Amniotic epithelial cell (primary cell): Measurements from ENCODE around the gene AKAP6.
A peak's percentile ranks its signal among the peaks of the same experiment; 100 is the strongest.

Source experiments
- DNase-seq: peaks from one replicate; pipeline ENCODE4 v3.0.0-alpha.2; 2010; ENCODE audit warnings: low read depth

Gene AKAP6

DNA sequence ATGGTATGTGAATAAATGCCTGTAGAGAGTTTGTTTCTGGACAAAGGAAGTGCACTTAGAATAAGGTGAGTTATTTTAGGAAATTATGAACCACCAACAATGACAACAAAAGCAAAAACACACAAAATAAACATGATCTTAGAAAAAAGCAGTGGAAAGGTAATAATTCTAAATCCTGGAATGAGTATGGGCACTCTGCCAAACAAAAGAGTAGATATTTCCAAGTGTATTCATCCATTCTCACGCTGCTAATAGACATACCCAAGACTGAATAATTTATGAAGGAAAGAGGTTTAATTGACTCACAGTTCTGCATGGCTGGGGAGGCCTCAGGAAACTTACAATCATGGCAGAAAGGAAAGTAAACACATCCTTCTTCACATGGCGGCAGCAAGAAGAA, 340.3 kb downstream of the AKAP6 start:
- DNase-seq = no peak

DNA sequence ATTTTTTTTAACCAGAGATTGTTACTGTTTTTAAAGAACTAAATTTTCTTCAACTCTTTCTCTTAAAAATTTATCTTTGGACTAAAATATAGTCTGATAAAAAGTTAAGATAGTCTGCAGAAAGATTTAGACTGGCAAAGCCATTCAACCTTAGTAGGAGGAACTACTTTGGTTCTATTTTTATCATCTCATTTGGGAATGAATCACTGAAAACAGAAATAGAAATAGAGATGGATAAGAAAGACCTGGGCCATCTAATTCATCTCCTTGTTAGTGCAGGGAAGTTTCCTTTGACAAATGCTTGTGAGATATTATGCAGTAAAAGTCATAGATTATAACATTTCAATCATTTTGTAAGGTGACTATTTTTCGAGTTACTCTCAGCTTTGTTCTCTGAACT, 346.3 kb downstream of the AKAP6 start:
- DNase-seq = no peak

DNA sequence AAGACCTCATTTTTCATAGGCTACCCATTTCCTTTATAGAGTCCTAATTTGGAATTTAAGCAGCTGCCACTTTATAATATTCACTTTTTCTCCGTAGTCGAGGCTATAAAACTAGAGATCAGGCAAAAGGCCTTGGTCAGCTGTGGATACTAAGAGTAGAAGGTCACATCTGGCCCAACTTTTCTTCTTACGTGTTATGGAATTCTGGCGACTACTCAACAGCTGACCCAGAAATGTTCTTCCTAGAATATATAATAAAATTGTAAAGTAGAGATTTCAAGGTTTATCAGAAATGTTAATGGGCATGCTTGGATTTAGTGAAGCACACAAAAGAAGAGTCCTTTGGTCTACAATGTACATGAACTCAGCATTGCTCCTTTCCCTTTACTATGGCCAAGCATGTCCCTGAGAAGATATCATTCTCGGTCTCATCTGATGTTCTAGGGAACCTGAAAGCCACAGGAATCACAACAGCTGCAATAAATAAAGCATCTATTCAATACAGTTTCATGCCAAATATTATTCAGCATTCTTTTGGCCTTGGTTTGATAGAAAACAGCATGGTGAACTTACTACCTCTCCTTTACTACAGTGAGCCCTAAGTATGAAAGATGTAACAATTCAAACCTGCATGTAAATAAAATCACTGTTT, 348.2 kb downstream of the AKAP6 start:
- DNase-seq = no peak

DNA sequence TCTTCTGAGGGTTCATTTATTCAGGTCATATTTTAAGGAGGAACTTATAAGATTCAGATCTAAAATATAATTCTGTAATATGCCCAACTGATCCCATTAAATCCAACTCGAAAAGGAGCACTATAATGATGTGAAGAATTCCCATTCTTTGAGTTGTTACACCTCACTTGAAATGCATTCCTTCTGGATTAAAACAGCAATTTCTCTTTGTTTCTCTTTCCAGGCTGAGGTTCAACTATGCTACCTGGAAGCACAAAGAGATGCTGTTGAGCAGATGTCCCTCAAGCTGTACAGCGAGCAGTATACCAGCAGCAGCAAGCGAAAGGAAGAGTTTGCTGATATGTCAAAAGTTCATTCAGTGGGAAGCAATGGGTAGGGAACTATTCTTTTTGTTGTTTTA, 349.0 kb downstream of the AKAP6 start:
- DNase-seq = no peak

DNA sequence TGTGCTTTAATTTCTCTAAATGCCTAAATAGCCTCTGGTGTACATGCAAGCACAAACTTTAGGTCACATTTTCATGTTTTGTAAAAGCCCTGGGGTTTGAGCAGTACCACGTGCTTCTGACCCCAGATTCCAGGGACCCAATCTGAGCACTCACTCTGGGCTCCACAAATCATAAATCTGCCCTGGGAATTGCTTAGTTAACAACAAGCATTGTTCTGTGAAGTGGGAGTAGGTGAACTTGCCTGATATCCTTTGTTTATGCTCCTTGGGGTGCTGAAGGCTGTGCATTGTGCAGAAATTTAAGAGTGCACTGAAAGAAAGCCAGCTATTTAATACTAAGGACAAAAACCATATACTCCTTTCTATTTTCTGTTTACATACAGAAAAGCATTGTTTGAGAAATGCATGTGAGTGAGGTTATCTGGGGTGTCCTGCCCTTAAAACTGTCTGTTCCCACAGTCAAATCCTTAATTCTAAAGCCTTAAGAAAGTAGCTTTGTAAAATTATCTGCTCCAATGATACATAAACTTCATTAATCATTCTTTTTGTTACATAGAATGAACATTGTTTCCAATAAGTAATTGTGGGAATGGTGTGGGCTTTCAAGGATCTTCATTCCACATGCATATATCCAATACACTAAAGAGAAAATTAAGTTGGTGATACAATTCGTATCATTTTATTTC, 351.0 kb downstream of the AKAP6 start:
- no peak for DNase-seq

DNA sequence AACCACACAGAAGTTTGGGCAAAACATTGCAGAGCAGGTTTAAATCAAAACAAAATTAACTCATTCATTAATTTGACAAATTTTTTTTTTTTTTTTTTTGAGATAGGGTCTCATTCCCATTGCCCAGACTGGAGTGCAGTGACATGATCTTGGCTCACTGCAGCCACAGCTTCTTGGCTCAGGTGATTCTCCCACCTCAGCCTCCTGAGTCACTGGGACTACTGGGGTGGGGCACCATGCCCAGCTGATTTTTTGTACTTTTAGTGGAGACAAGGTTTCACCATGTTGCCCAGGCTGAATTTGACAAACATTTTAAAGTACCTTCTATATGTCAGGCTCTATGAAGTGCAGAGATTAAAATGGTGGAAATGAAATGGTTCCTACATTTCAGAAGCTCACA, 352.5 kb downstream of the AKAP6 start:
- no peak for DNase-seq

DNA sequence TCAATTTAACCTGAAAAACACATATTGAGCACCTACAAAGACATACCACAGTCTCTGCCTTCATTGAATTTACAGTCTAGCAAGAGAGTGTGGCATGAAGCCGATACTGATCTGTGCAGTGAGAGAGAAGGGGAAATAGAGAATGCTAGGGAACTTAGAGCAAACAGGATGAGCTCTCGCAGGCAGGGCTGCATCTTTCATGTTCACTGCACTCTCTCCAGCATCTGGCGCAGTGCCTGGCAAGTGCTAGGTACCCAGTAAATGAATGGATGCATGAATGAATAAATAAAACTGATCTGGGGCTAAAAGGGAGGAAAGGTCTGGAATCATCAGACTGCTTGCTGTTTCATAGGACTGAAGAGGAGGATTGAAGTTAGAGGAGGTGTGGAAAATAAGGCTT, 353.1 kb downstream of the AKAP6 start:
- no peak for DNase-seq

DNA sequence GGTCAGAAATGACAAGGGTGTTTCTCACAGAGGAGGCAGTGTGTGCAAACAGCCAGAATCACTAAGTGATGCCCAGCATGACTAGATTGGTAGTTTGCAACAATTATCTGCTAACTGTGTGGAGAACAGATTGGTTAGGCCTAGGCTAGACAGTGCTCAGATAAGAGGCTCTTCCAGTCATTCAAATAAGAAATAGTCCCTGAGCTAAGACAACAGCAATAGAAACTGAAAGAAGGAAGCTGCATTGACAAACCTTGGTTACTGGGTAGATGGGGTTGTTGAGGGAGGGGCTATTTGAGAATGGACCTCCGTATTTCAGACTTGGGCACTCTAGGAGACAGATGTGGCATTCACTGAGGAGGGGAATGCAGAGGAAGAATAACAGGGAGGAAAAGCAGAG, 354.6 kb downstream of the AKAP6 start:
- DNase-seq = no peak

DNA sequence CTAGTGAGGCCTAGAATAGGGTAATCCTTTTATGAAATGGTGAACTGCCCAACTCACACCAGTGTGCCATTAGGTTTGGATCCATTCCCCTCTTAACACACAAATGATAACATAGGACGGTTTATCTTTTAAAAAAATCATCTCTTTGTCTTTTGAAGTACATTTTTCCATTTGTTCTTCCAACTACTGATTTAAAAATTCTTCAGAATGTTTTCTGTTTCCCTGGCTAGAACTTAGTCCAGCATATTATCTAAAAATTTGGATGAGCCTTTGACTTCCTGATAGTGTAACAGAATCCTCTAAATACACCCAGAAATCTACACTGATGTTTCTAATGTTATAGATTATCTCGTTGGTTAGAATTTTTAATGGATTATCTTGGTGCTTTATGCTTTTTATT, 359.8 kb downstream of the AKAP6 start:
- DNase-seq = no peak

DNA sequence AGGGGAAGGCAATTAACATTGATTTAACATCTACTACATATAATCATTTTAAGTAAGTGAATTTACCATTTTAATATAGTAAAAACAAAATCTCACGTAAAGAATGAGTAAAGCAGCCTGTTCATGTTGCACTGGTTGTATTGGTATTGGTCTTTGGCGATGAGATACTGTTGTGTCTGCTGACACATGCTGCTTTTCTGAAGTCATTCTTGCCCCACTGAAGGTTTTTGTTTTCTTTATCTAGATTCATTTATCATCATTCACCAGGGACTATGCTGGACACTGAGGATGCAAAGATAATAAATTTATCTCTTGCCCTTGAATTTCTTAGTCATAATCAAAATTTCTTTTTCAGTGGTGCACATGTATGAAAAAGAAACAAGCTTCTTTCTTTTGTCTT, 363.3 kb downstream of the AKAP6 start:
- DNase-seq = no peak

DNA sequence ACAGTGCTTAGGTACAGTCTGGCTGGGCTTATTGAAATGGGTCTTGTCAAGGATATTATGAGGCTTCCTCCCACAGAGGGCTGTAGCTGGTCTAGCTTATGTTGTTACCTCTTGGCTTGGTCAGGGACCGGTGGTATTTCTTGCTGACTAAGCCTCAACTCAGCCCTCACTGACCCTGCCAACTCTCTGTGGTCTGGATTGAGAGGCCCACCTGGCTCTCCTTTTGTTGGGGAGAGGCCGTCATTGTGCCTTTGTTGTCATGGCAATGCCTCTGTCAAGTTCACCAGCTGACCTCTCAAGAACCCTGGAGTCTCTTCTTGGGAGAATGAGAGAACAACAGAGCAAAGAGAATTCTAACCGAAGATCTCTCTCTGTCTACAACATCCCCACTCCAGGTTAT, 364.0 kb downstream of the AKAP6 start:
- peak; percentile 67 for DNase-seq

DNA sequence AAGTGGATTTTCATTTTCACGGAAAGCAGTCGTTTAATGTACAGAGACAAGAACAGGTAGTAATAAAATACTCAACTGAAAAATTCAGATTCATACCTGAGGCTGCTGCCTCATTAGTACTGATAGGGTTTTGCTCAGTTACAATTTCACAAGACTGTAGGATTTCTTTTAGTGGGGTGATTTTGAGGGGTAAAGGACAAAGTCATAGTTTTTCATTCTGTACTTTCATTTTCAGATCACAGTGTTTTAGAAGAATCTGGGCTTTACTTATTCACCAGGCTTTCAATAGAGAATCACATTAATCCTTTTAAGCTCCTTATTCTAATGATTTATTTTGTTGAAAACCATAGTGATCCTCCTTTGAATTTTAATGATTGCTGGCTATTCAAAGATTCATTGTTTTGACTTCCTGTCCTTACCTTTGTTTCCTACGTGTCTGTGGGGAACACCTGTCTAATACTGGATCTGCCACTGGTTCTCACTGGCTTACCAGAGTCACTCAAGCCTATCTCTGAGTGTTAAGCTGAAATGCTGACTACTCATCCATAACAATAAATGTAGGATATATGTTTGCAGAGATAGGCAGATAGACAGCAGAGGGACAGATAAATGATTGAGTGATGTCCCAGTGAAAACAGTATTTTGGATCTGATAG, 365.8 kb downstream of the AKAP6 start:
- no peak for DNase-seq

DNA sequence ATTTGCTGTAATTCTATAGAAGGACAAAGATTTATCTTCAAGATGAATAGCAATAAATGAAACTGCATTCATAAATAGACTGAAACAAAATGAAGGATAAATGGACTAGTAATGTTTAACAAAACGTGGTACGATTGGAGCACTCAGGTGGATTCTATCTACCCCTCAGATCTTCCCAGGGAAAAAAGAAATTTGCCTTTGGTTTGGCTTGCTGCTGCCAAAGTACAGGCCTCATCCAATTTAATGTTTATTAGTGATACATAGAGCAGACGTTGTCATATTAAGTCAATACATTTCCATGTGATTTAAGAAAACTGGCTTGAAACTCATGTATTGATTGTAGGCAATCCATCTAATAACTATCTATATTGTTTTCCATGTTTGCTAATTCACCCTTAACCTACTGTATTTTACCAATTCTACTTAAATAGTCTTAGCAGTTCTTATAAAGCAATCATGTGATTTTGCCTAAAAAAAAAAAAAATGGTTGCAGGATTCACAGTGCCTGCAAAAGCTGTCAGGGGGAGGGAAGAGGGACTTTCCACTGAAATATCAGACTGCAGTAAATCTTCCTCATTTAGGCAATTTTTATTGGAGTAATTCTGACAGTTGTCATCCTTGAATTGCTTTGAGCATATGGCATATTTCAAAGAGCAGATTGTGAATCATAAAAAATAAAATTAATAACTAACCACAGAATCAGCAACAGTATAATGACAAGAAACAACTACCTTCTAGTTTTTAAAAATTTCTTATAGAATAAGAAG, 367.4 kb downstream of the AKAP6 start:
- DNase-seq = no peak

DNA sequence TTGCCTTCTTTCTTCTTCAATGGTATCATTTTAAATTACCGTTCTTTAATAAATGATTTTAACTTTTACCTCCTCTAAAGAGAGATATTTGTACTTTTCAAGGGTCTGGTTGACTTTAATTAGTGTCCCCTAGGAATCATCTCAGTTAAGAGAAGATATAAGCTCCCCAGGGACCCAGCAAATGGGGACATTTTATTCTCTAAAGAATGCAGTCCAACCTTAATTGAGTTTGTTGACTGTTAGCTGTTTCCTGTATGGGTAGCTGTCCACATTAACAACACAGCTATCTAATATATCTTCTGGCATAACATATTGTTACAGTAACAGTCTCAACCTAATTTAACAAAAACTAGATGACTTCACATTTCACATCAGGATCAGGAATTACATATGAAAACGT, 368.0 kb downstream of the AKAP6 start:
- no peak for DNase-seq

DNA sequence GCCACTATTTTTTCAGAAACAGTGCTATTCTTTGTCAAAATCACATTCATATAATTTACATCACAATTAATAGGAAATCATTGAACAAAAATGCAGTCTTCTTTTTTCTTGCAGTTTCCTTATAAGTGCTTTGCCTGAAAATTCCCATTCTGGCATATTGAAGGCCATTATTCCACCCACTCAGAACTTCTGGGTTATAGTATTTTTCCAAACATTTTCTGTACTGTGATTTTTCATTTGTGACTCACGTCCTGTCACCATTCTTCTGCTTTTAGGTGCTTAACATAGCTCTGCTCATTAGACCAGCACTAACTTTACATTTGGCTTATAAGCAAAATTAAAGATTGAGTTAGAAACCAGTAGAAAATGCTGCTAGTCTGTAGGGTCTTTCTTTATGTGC, 368.6 kb downstream of the AKAP6 start:
- DNase-seq = peak; percentile 16

DNA sequence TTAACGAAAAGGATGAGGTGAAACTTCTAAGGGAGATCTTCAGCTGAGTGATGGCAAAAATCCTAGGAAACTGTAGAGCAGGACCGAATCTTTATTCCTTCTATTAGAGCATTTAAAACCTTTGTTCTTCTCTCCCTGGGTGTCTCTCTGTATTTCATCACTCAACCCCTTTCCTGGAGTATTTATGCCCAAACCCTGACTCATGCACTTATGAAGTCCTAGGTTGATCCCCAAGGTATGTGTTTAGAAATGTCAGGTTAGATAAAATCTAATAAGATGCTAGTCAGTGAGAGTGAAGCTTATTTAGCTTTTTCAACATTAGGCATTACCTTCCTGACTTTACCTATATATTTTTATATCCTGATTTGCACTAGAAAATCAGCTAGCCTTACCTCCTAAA, 369.7 kb downstream of the AKAP6 start:
- peak; percentile 48 for DNase-seq

DNA sequence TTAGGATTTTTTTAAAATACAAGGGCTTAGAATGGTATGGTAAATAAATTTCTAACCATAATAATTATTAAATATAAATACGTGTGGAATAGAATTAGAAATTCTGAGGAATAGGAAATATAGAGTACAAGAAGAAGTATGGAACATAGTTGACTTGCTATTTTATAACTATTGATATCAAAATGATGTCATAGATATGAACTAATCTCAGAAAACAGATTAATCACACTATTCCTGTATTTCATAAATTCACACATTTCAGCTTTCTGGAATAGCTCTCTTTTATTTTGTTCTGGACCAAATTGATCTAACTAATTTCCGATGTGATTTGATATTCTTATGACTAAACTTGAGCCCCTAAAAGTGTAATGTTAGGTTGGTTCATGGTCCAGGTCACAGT, 372.4 kb downstream of the AKAP6 start:
- DNase-seq = no peak

DNA sequence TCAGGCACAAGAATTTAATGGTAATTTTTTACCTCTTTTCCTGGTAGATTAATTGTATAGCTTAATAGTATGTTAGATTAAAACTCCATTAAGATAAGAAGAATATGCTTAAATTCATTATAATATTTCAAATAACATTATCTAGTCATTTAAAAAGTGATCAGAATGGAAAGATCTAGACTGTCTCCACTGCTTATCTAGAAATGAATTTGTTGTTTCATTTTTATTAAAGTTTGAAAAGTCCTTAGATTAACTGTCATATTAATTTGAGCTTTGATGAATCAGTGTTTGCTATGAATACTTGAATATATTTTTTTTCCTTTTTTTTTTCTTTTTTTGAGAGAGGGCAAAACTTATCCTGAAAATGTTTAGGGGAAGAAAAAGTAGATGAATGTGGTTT, 373.0 kb downstream of the AKAP6 start:
- no peak for DNase-seq

DNA sequence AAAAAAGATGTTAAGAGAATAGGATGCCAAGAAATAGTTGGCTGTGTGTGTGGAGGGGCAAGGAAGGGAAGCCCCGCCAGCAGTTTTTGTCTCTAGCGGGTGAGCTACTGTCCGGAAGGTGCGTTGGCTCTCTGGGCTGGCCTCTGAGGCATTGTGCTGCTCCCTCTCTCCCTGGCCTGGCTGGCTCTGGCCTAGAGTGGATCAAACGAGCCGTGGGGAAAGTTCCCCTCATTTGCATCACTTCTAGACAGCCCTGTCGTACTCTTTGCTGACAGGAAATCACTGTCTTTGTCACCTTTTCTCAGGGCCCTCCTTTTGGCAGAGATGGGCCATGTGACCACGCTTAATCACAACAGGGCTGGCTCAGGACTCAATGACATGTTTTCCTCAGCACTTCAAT, 373.5 kb downstream of the AKAP6 start:
- no peak for DNase-seq

DNA sequence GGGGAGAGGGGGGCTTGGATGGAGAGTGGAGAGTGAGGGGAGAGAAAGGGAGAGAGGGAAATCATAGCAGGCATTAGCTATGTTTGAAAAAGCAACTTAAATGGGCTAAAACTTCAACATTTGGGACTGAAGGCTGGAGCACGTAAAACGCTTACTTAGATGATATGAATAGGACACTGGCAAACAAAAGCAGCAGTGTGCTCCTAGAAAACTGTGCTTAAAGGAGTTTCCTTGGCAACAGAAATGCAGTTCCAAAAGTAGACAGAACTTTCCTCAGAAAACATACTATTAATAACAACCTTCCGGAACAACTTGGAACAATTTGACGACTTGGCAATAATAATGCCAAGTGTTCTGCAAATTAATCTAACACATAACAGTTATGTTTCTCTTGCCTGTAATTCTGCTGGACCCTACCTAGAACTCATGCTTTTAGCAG, 374.1 kb downstream of the AKAP6 start:
- no peak for DNase-seq

DNA sequence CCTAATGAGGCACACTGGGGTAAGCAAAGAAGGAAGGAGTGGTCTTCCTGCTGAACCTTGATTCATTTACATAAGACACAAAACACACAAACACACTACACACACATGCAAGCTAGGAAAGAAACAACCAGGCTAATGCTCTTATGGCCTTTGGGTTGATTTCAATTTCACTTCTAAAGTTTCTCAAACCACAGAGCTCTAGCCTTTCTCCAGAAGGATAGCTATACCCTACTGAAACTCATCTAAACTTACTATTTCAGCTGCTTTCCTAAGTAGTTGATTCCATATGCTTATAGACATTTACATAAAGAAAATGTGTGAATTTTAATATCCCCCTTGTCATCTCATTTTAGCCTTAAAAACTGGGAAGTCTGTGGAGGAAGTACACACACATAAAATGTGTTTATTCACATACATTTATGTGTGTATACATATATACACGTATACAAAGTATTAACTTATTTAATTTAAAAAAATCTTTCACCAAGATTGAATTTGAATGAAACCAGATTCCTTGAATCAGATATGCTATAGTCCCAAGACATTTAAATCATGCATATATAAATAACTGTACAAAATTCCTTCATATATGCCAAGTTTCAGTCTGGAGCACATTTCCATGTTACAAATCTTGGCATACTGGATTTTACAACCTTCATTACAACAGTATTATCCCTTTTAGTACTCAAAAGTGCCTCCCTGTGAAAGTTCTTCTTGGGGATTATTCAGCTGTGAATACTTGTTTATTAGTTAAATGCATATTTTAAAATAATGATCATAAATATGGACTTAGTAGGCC, 377.8 kb downstream of the AKAP6 start:
- DNase-seq = no peak
